ENCODE results near the gene HDAC11.

DNA sequence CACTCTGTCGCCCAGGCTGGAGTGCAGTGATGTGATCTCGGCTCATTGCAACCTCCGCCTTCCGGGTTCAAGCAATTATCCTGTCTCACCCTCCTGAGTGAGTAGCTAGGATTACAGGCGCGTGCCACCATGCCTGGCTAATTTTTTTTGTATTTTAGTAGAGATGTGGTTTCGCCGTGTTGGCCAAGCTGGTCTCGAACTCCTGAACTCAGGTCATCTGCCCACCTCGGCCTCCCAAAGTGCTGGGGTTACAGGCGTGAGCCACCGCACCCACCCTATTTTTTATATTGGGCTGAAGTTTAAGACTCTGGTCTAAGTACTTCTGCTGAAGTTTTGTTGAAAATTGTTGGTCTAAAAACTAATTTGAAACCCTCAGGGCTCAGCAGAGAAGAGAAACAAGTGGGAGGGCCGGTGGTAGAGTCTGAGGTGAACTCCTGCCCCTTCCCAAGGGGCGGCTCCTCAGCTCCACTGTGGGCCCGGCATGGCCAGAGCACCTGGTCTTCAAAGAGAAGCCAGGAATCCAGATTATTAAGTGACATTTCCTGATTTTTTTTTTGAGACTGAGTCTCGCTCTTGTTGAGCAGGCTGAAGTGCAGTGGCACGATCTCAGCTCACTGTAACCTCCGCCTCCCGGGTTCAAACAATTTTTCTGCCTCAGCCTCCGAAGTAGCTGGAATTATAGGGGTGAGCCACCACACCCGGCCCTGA lies 4.0 kb downstream of the HDAC11 start:
- TF ChIP-seq YY1 (IDR thresholded peaks at IDR 0.05; ENCODE audit: insufficient read depth, insufficient read length) (no peak), ZNF274 (IDR thresholded peaks at IDR 0.05; ENCODE audit: low read depth, low read length) (no peak), SUZ12 (IDR thresholded peaks at IDR 0.05; ENCODE audit: extremely low read depth, insufficient read depth, insufficient read length) (no peak)

Data from NT2/D1 (cell line).